Erythroblast (primary cell): ENCODE measurements around the gene TCL1A.

ENCODE experiments used
- DNase-seq, 2 experiments: peaks; one replicate each; lab custom pipeline; 2025; lab: John Stamatoyannopoulos, UW
- GATA1 ChIP-seq: IDR thresholded peaks from 2 replicates; pipeline ENCODE4 v1.6.1; 2011; ENCODE audit warnings: low read depth, mild to moderate bottlenecking, control low read depth, low read length, moderate library complexity
- POLR2A ChIP-seq: IDR thresholded peaks from 2 replicates; pipeline ENCODE4 v1.6.1; 2011; ENCODE audit warnings: mild to moderate bottlenecking, low read length

TCL1A gene

DNA sequence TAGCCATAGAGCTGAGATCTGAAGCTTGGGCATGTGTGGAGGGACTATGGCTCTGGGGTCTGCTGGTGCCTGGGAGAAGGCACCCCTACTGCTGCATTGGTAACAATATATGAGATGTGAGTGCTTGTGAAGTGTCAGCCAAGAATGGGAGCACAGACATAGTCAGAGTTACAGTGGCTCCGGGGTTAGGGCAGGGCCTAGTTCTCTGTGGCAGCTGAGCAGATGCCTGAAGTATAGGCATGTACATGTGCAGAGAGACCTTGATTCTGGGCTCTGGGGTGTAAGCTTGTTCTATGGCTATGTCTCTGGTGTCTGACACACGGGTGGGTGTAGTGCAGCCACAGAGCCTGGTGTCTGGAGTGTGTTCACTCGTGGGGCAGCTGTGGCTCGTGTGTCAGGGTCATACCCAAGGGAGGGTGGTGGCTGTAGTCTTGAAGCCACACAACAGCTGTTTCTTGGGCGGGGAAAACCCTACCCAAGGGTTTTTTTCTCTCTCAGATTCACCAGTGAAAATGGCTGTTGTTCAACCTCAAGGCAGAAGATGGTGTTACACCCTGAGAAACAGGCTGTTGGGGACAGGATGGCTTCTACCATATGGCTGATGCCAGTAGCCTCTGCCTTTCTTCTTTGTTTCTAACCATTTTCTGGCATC, 11.9 kb upstream of the TCL1A start:
- TF ChIP-seq GATA1, result no peak
- TF ChIP-seq POLR2A, result no peak
- no peak for DNase-seq

- no peak for DNase-seq
- TF ChIP-seq GATA1 (no peak), POLR2A (no peak)
Measured at GRCh38 chr14:95722525-95723190, 8.7 kb upstream of the TCL1A start.

GRCh38 chr14:95712398-95712797, 1.5 kb downstream of the TCL1A start:
- DNase-seq, result no peak

GRCh38 chr14:95711476-95712176, 2.3 kb downstream of the TCL1A start:
- DNase-seq, result no peak
- TF ChIP-seq GATA1 (no peak), POLR2A (no peak)

More at GRCh38 chr14:95712398-95712797, 1.5 kb downstream of the TCL1A start:
- TF ChIP-seq POLR2A (no peak), GATA1 (no peak)

DNA sequence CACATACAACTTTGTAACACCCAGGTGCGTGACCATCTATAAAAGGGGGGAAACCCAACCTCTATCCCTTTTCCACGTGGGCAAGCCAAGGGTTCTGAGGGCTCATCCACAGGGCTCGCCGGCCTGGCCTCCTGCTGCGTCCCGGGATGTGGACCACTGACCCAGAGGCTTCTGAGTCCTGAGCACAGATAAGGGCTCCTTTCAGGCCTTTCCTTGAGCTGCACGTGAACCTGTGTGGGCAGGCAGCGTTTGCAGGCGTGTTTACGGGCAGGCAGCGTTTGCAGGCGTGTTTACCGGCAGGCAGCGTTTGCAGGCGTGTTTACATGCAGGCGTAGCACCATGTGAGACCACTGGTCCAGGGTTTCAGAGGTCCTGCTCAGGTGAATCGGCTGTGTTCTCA, 3.8 kb downstream of the TCL1A start:
- no peak for TF ChIP-seq GATA1
- TF ChIP-seq POLR2A, result no peak
- no peak for DNase-seq

- TF ChIP-seq GATA1 (no peak), POLR2A (no peak)
- DNase-seq, result no peak
Measured at GRCh38 chr14:95707327-95707726, 6.6 kb downstream of the TCL1A start.

- TF ChIP-seq POLR2A (no peak), GATA1 (no peak)
- DNase-seq, result no peak
Measured at GRCh38 chr14:95705518-95705917, 8.4 kb downstream of the TCL1A start.

- TF ChIP-seq GATA1 (no peak), POLR2A (no peak)
- no peak for DNase-seq
Measured at GRCh38 chr14:95703805-95704204, 10.1 kb downstream of the TCL1A start.

GRCh38 chr14:95703341-95703740, 10.6 kb downstream of the TCL1A start:
- no peak for DNase-seq
- TF ChIP-seq POLR2A (no peak), GATA1 (no peak)

DNA sequence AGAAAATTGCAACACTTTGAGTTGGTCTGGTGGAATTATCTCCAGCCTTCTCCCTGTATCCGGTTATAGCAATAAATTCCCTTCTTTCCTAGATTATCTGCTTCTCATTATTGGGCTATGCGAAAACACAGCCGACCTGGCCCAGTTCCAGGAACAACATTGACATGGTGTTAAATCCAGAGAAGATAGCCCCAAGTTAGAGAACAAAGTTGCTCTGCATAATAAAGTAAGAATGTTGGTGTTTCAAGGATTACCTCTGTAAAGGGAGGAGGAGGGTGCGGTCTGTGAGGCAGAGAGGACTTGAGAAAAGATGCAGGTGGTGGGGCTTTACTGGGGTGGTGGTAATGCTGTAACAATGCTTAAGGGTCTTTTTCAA, 12.1 kb downstream of the TCL1A start:
- DNase-seq, result no peak
- TF ChIP-seq POLR2A, result no peak
- no peak for TF ChIP-seq GATA1

GRCh38 chr14:95700221-95700976, 13.5 kb downstream of the TCL1A start:
- no peak for DNase-seq

GRCh38 chr14:95699412-95699811, 14.5 kb downstream of the TCL1A start:
- TF ChIP-seq POLR2A (no peak), GATA1 (no peak)
- no peak for DNase-seq

More at GRCh38 chr14:95700221-95700976, 13.5 kb downstream of the TCL1A start:
- no peak for TF ChIP-seq GATA1
- no peak for TF ChIP-seq POLR2A

DNA sequence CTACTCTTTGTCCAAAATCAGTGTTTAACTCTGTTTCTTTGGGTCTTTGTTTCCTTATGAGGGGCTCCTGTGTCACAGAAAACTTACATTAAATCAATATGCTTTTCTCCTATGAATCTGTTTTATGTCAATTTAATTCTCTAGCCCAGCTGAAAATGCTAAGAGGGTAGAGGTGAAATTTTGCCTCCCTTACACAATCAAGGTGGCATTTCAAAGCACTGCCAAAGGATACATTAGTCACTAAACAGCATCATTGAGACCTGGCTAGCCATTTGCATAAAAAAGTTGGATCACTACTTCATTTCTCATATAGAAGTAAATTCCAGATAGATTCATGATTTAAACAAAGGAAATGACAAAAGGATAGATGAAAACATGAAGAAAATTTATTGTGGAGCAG, 15.6 kb downstream of the TCL1A start:
- DNase-seq, result no peak
- no peak for TF ChIP-seq POLR2A
- TF ChIP-seq GATA1, result no peak
